DMS53 treated with DMSO at 0.1 percent for 48 hours (cell line): ENCODE results near the gene FGD4.
"Not testable (repeated sequence)": the region's sequence is repeated elsewhere in the genome, so short reads cannot be mapped to it uniquely, and the experiment has no call there.

Source experiments
- DNase-seq: peaks from one replicate; lab custom pipeline; 2025; ENCODE audit not compliant: unreplicated experiment; lab: John Stamatoyannopoulos, UW

Gene FGD4

DNA sequence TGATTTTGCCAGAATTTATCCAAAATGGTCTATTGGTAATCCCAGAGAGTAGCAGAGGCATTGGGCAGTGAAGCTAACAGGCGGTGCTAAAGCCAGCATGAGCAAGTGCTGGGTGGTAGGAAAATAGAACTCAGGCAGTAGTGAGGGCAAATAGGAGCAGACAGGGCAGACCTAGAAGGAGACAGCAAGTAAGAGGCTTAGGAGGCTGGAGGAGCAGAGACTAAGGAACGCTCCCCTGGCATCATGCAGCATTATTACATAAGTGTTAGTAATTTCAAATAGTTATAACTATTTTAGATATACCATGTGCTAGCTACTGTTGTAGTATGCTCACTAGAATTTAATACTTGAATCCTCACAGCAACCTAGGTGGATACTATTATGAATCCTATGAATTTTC, 151.7 kb downstream of the FGD4 start:
- DNase-seq: no peak

GRCh38 chr12:32558903-32559302, 159.5 kb downstream of the FGD4 start:
- no peak for DNase-seq

- no peak for DNase-seq
Measured at GRCh38 chr12:32559434-32559833, 160.1 kb downstream of the FGD4 start.

DNA sequence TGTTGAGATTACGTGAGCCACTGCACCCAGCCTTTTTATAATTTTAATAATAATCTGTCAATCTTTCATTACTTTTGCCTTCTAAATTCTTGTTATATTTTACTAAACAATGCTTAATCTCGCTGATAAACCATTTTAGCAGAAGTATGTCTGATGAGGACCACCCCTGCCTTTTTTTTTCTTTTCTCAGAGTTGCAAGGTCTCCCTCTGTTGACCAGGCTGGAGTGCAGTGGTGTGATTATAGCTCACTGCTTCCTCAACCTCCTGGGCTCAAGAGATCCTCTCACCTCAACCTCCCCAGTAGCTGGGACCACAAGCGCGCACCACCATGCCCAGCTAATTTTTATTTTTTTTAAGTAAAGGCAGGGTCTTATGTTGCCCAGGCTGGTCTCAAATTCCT, 161.2 kb downstream of the FGD4 start:
- no peak for DNase-seq

DNA sequence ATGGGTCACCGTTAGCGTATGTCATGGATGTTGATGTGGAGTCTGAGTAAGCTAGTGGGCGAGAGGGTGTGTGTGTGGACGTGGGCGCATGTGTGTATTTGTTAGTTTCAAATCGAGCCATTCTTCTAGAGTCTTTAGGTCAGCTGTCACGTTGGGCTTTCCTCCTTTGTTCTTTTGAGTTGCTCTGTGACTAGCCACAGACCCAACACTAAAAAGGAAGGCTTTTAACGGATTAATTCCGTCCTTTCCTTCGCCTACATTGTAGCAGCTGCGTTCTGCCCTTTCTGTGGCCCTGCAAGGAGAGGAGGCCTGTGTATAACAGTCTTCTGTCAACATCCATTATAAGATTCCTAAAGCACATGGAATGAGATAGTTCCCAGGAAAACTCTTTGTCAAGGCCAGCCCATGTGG, 162.6 kb downstream of the FGD4 start:
- no peak for DNase-seq

- not testable (repeated sequence) for DNase-seq
Measured at GRCh38 chr12:32562413-32562812, 163.1 kb downstream of the FGD4 start.

- no peak for DNase-seq
Measured at GRCh38 chr12:32566663-32567295, 167.4 kb downstream of the FGD4 start.

DNA sequence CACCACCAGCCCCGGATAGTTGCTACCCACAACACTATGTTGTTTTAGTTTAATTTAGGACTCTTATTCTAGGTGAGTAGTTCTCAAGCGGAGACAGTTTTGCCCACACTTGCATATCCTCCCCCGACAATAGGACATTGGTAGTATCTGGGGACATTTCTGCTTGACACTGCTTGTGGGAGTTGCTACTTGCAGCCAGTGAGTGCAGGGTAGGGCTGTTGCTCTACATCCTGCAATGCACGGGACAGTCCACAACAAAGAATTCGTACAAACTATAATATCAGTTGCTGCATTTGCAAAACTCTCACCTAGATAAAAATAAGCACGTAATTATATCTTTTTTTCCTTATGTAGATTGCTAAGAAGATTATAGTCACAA, 167.9 kb downstream of the FGD4 start:
- no peak for DNase-seq

DNA sequence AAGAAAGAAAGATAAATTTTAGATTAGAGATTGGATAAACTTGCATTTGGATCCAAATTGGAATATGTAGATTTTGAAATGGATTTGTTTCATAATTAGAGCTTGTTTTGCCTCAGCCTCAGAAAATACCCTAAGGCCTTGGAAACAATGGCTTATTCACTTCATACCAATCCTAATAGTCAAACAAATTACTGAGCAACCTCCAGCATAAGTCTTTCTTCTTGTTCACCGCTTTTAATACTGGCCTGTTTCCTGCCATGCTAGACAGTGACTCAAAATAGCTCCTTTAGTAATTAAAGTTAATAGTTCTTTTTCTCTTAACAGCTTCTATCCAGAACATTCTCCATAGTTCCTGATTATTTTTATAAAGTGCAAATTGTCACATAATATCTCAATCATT, 168.9 kb downstream of the FGD4 start:
- DNase-seq: no peak

- no peak for DNase-seq
Measured at GRCh38 chr12:32569259-32569658, 169.9 kb downstream of the FGD4 start.

DNA sequence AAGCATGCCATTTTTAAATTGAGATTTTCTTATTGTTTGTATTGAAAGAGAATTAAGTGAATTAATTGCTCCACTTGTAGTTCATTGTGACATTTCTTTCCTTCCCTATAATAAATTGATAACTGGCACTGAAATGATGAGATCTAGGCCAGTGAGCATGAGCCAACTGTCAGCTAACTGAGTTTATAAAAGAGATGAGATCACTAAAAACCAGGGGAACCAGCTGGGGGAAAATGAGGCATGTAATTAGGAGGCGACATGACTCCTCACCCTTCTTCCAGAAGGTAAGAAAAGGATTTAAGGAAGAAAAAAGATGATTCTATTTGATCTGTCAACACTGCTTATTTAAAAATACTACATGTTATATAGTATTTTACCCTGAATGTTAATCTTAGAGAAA, 175.2 kb downstream of the FGD4 start:
- no peak for DNase-seq

DNA sequence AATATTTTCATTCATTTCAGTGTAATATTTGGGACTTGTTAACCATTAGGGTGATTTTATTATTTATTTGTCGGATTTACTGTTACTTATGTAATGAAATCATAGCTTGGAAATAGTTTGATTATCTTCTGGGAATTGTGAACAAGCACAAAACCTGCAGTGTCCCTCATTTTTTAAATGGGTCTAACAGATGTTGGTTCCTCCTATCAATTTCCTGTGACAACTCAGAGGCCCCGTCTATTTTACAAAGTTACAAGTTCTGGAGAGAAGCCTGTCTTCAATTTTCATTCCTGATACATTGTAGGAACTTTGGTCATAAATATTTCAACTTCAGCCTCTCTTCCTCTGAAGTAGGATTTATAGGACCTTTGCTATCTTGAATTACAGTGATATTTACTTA, 178.0 kb downstream of the FGD4 start:
- DNase-seq: no peak

- DNase-seq: no peak
Measured at GRCh38 chr12:32583534-32583933, 184.2 kb downstream of the FGD4 start.

GRCh38 chr12:32585680-32586079, 186.3 kb downstream of the FGD4 start:
- DNase-seq: no peak

DNA sequence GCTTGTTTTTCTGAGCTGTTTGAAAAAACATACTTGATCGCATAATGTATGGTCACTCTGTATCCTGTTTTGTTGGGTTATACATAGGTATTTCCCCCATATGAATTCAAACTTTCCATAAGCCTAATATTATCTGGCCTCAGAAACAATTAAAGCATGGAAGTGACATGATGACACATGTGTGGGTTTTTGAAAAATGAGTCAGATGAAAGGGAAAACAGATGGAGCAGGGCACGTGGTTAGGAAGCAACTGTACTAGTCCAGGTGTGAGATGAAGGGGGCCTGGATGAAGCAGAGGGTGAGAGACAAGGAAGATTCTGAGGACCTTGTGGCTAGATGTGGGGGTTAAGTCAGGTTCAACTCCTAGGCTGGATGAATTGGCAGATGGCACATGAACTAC, 187.0 kb downstream of the FGD4 start:
- no peak for DNase-seq

DNA sequence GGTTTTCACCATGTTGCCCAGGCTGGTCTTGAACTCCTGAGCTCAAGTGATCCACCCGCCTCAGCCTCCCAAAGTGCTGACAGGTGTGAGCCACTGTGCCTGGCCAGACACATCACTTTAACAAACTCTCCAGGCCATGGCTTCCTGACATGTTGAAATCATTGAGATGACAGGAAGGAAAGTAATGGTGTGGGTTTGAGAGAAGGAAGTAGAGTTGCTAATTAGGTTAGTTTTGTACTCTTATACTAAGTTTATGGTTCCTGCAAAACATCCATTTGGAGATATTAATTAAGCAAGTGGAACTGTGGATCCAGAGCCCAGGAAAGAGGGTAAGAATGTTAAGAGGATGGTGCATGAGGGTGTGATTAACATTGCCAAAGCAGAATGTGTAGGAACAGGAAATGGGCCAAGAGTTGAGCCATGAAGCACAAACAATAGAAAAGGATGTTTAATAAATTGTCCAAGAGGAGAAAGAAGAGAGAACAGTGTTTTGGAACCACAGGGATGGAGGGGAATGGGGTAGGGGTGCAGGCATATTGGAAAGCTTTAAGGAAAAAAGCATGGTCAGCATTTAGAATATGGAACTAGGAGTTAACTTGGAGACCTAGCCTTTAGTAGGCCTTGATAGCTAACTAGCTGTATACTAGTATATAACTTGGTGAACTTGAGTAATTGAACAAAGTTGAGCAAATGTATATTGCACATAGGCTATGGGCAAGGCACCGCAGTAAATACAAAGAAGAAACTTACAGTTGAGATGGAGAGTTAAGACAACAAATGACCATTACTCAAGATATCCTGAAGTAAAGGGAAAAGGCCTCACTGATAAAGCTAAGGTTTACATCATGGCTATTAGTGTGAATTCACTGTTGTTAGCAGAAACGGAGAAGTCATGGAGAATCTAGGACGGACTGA, 188.5 kb downstream of the FGD4 start:
- DNase-seq: no peak

- DNase-seq: no peak
Measured at GRCh38 chr12:32588604-32589003, 189.2 kb downstream of the FGD4 start.

GRCh38 chr12:32589165-32589865, 190.0 kb downstream of the FGD4 start:
- no peak for DNase-seq

DNA sequence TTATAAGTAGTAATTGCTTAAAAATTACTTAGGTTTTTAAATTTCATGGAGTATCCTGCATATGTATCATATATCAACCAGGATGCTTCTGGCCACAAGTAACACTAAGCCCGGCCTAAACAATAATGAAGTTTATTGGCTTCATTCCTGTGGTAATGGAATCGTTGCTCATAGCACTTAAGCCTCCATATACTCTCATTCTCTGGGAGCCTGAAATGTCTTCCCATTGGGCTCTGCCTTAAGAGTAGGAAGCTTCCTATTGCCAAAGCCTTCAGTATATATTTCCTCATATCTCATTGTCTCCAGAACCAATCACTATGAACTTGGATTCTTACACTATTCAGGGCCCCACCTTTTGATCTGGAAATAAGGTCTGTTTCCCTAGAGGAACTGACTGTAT, 195.9 kb downstream of the FGD4 start:
- no peak for DNase-seq

DNA sequence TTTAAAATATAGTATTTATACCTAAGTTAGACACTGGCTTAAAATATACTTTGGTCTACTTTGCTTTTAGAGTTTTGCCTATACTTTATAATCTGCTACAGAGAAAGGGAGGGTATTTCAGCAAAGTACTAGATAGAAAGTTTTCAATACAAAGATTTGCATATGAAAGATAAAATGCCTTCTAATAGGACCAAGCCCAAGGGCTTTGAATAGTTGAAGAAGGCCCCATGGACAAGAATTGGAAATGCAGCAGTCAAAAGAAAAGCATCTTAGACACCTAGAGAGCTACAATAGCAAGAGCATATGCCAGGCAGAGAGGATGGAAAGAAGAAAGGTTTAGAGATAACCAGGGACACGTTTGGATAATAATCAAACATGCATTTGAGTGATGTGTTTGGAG, 196.7 kb downstream of the FGD4 start:
- DNase-seq: no peak

DNA sequence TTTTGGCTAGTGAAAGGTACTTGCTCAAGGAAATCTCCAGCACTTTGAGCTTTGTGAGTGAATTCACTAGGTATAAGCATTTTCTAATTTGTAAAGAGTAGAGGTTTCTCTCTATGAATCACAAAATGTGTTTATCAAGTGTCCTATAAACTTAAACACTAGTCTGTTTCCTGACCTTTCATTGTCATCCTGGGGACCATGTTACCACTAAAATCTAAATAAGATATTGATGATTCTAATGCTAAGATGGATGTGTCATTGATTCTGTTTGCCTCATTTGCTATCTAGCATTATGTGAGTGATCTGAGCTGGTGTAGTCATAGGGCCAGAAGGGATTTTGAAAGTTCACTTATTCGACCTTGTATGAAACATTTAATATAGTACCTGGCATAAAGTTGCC, 199.3 kb downstream of the FGD4 start:
- no peak for DNase-seq

DNA sequence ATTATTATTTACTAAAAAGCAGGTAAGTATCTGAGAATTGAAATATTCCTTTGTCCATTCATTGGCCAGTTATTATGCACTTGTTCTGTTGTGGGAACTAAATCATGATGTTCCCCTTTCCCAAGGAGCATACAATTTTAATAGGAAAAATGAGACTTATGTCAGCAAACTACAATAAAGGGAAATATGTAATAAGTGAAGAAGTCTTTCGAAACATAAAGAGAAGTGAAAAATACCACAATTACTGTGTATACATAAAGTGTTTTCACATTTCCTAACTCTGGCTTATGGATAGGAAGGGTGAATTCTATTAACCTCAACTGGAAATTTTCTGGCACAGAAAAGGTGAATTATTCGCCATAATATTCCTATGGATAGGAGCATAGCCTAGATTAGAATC, 201.3 kb downstream of the FGD4 start:
- no peak for DNase-seq
